H1 (cell line): ENCODE results near the gene POP7. TPM values are rescaled to one million over a fixed set of nuclear protein-coding genes. Genes with fewer than 3 reads are reported as not detected.

ENCODE experiments used
- CTCF ChIA-PET: fragments of 300-600 bp; sonication (Branson Sonifier 250); formaldehyde crosslinking; loops from one replicate; lab custom pipeline; 2021; ENCODE audit not compliant: partially characterized antibody; lab: Charles Lee
- POLR2A ChIA-PET: fragments of 300-600 bp; sonication (Branson Sonifier 250); formaldehyde crosslinking; loops from one replicate; lab custom pipeline; 2021; ENCODE audit warnings: inconsistent platforms; ENCODE audit not compliant: partially characterized antibody; lab: Charles Lee
- DNase-seq, 2 experiments: peaks; one replicate each; pipeline versions ENCODE4 v3.0.0 to v3.0.0-alpha.2; 2010 to 2022; ENCODE audit warnings: low spot score in 2 of 2, low read depth in 1 of 2, mixed read lengths in 1 of 2
- FAIRE-seq: peaks from 2 replicates; lab custom pipeline; 2011; peaks lifted over from hg19 to GRCh38; lab: Jason Lieb, UNC
- H2AFZ ChIP-seq: 2 replicates; pipeline ENCODE4 v1.8.1; 2012; ENCODE audit warnings: low read length, inconsistent platforms
- H2AK5ac ChIP-seq: 2 replicates; pipeline ENCODE4 v1.6.1; 2013; ENCODE audit warnings: low read depth, low read length
- H2BK120ac ChIP-seq: replicated peaks from 2 replicates; pipeline ENCODE3; 2013; ENCODE audit warnings: low read depth, low read length, inconsistent platforms
- H2BK12ac ChIP-seq: 2 replicates; pipeline ENCODE4 v1.6.1; 2013; ENCODE audit warnings: low read depth, low read length
- H2BK15ac ChIP-seq: 2 replicates; pipeline ENCODE4 v1.6.1; 2013; ENCODE audit warnings: low read length
- H2BK20ac ChIP-seq: 2 replicates; pipeline ENCODE4 v1.6.1; 2013; ENCODE audit warnings: low read length
- H2BK5ac ChIP-seq: 2 replicates; pipeline ENCODE4 v1.6.1; 2013; ENCODE audit warnings: low read depth, low read length
- H3K14ac ChIP-seq: 2 replicates; pipeline ENCODE4 v1.6.1; 2013; ENCODE audit warnings: inconsistent platforms; ENCODE audit not compliant: insufficient read length
- H3K18ac ChIP-seq: 2 replicates; pipeline ENCODE4 v1.6.1; 2013; ENCODE audit warnings: low read length; ENCODE audit errors: extremely low read depth
- H3K23ac ChIP-seq: 2 replicates; pipeline ENCODE4 v1.6.1; 2013; ENCODE audit warnings: inconsistent platforms; ENCODE audit not compliant: insufficient read length
- H3K23me2 ChIP-seq: 2 replicates; pipeline ENCODE4 v1.6.1; 2013; ENCODE audit warnings: low read depth, low read length
- H3K27ac ChIP-seq: 2 replicates; pipeline ENCODE4 v1.6.1; 2011; ENCODE audit warnings: low read depth, low read length, inconsistent platforms
- H3K27me3 ChIP-seq, 4 experiments: replicated peaks in 1 of 4; 1 replicate in 1 of 4; 2 replicates in 3 of 4; pipeline versions ENCODE4 v1.6.1 to v1.8.1; 2011 to 2013; ENCODE audit warnings: low read length in 3 of 4, mild to moderate bottlenecking in 3 of 4, inconsistent platforms in 2 of 4, mixed read lengths in 2 of 4, moderate library complexity in 1 of 4; ENCODE audit not compliant: control insufficient read depth in 3 of 4, insufficient read depth in 3 of 4; ENCODE audit errors: extremely low read depth in 1 of 4
- H3K36me3 ChIP-seq, 4 experiments: 2 replicates each; pipeline versions ENCODE4 v1.6.1 to v1.8.1; 2011 to 2013; ENCODE audit warnings: mild to moderate bottlenecking in 4 of 4, low read length in 3 of 4, moderate library complexity in 2 of 4, control low read depth in 1 of 4, inconsistent platforms in 1 of 4; ENCODE audit not compliant: insufficient read depth in 4 of 4, control insufficient read depth in 2 of 4
- H3K4ac ChIP-seq: replicated peaks from 2 replicates; pipeline ENCODE3; 2013; ENCODE audit warnings: low read length, low read depth, mixed read lengths, inconsistent platforms; ENCODE audit not compliant: insufficient read length
- H3K4me1 ChIP-seq, 4 experiments: replicated peaks in 1 of 4; 1 replicate in 1 of 4; 2 replicates in 3 of 4; pipeline versions ENCODE4 v1.6.1 to v1.8.1; 2011 to 2013; ENCODE audit warnings: low read length in 3 of 4, inconsistent platforms in 2 of 4, mixed read lengths in 1 of 4; ENCODE audit not compliant: insufficient read depth in 4 of 4, control insufficient read depth in 3 of 4
- H3K4me2 ChIP-seq, 2 experiments: 2 replicates each; pipeline versions ENCODE4 v1.6.1 to v1.8.1; 2011 to 2013; ENCODE audit warnings: low read depth in 2 of 2, low read length in 2 of 2, control low read depth in 1 of 2, inconsistent platforms in 1 of 2, mild to moderate bottlenecking in 1 of 2; ENCODE audit not compliant: insufficient read depth in 1 of 2
- H3K4me3 ChIP-seq, 4 experiments: fragments of 200-600, 300-600 bp in 1 of 4; sonication (generic), shearing (Covaris generic), sonication (Bioruptor Twin) in 1 of 4; 2 replicates each; pipeline versions ENCODE4 v1.5.1 to v1.8.1; 2011 to 2016; ENCODE audit warnings: low read length in 4 of 4, low read depth in 3 of 4, control low read depth in 2 of 4, inconsistent platforms in 2 of 4, mild to moderate bottlenecking in 2 of 4, mixed read lengths in 1 of 4, moderate library complexity in 1 of 4; ENCODE audit not compliant: insufficient read depth in 2 of 4; ENCODE audit errors: extremely low read depth in 1 of 4
- H3K56ac ChIP-seq: replicated peaks from 2 replicates; pipeline ENCODE3; 2013; ENCODE audit warnings: low read depth, mild to moderate bottlenecking, mixed read lengths, low read length, inconsistent platforms; ENCODE audit not compliant: insufficient read length
- H3K79me1 ChIP-seq: 2 replicates; pipeline ENCODE4 v1.6.1; 2013; ENCODE audit warnings: low read depth, low read length, control low read depth
- H3K79me2 ChIP-seq, 2 experiments: 2 replicates each; pipeline versions ENCODE4 v1.6.1 to v1.8.1; 2012 to 2013; ENCODE audit warnings: low read length in 2 of 2, mild to moderate bottlenecking in 2 of 2, inconsistent platforms in 1 of 2; ENCODE audit not compliant: insufficient read depth in 2 of 2, control insufficient read depth in 1 of 2
- H3K9ac ChIP-seq, 4 experiments: replicated peaks in 1 of 4; 1 replicate in 1 of 4; 2 replicates in 3 of 4; pipeline versions ENCODE4 v1.6.1 to v1.8.1; 2011 to 2013; ENCODE audit warnings: low read depth in 3 of 4, low read length in 3 of 4, control low read depth in 2 of 4, mild to moderate bottlenecking in 2 of 4, moderate library complexity in 2 of 4, inconsistent platforms in 1 of 4; ENCODE audit errors: extremely low read depth in 1 of 4
- H3K9me3 ChIP-seq, 2 experiments: 2 replicates each; pipeline versions ENCODE4 v1.6.1 to v1.8.1; 2012 to 2013; ENCODE audit warnings: mild to moderate bottlenecking in 2 of 2, moderate library complexity in 2 of 2, control low read depth in 1 of 2, inconsistent platforms in 1 of 2, low read depth in 1 of 2, low read length in 1 of 2, mixed read lengths in 1 of 2; ENCODE audit not compliant: insufficient read depth in 2 of 2
- H4K20me1 ChIP-seq, 2 experiments: replicated peaks in 1 of 2; 2 replicates each; pipeline versions ENCODE3 to v1.8.1; 2011 to 2013; ENCODE audit warnings: inconsistent platforms in 2 of 2, low read length in 2 of 2, mild to moderate bottlenecking in 1 of 2; ENCODE audit not compliant: insufficient read depth in 2 of 2, control insufficient read depth in 1 of 2
- H4K5ac ChIP-seq: 2 replicates; pipeline ENCODE4 v1.6.1; 2013; ENCODE audit warnings: low read length, low read depth, mixed read lengths, inconsistent platforms; ENCODE audit not compliant: insufficient read length
- H4K8ac ChIP-seq: 2 replicates; pipeline ENCODE4 v1.8.0; 2013; ENCODE audit warnings: mild to moderate bottlenecking, moderate library complexity, low read length, inconsistent platforms; ENCODE audit not compliant: insufficient read depth; ENCODE audit errors: extremely low read depth
- H4K91ac ChIP-seq: replicated peaks from 2 replicates; pipeline ENCODE3; 2013; ENCODE audit warnings: low read length, mixed read lengths, inconsistent platforms; ENCODE audit not compliant: insufficient read length
- BCL11A ChIP-seq, 2 experiments: IDR thresholded peaks; one replicate each; pipeline ENCODE4 v1.6.1; 2011; ENCODE audit warnings: low read depth in 2 of 2, low read length in 2 of 2, mild to moderate bottlenecking in 2 of 2
- CREB1 ChIP-seq: IDR thresholded peaks from 2 replicates; pipeline ENCODE4 v1.6.1; 2012; ENCODE audit warnings: inconsistent platforms
- FOSL1 ChIP-seq: IDR thresholded peaks from 2 replicates; pipeline ENCODE4 v1.6.1; 2011; ENCODE audit warnings: mild to moderate bottlenecking, low read depth, low read length, moderate library complexity; ENCODE audit not compliant: insufficient read depth
- POLR2A ChIP-seq, 2 experiments: IDR thresholded peaks; 1 replicate in 1 of 2; 2 replicates in 1 of 2; pipeline ENCODE4 v1.6.1; 2011; ENCODE audit warnings: low read depth in 2 of 2, low read length in 2 of 2, mild to moderate bottlenecking in 2 of 2; ENCODE audit errors: control extremely low read depth in 1 of 2
- RFX5 ChIP-seq: IDR thresholded peaks from 2 replicates; pipeline ENCODE4 v1.6.1; 2011; ENCODE audit warnings: low read depth, low read length, improper control_type of control experiment, borderline replicate concordance
- RNF2 ChIP-seq: fragments of 200-900, 300-1000 bp; sonication (generic); IDR thresholded peaks from 2 replicates; pipeline ENCODE4 v1.7.1; 2016; ENCODE audit warnings: borderline replicate concordance, low read depth, mild to moderate bottlenecking, antibody characterized with exemption, low read length; ENCODE audit not compliant: poor library complexity, severe bottlenecking; ENCODE audit errors: missing control alignments
- SP1 ChIP-seq: IDR thresholded peaks from 2 replicates; pipeline ENCODE4 v1.6.1; 2011; ENCODE audit warnings: low read depth, low read length
- SP2 ChIP-seq: IDR thresholded peaks from 2 replicates; pipeline ENCODE4 v1.6.1; 2012; ENCODE audit warnings: mild to moderate bottlenecking, low read length, inconsistent platforms
- TEAD4 ChIP-seq: IDR thresholded peaks from 2 replicates; pipeline ENCODE4 v1.6.1; 2012; ENCODE audit warnings: low read depth, low read length, inconsistent platforms, mixed read lengths
- ZNF274 ChIP-seq: IDR thresholded peaks from 2 replicates; pipeline ENCODE4 v1.7.0; 2012; ENCODE audit warnings: low read length, borderline replicate concordance; ENCODE audit errors: extremely low read depth
- WGBS, 2 experiments: shearing (Covaris generic) in 1 of 2; methylation state at CpG; one replicate each; pipeline versions ENCODE4 v1.1.6 to v1.1.7; 2013 to 2015; ENCODE audit warnings: low lambda C conversion rate in 2 of 2, mixed read lengths in 2 of 2, inconsistent platforms in 1 of 2, low coverage in 1 of 2, missing lambda C conversion rate in 1 of 2; ENCODE audit not compliant: insufficient replicate concordance in 2 of 2, insufficient coverage in 1 of 2, insufficient read length in 1 of 2; ENCODE audit errors: extremely low coverage in 1 of 2, missing lambda C conversion rate in 1 of 2; 5-methylcytosine and 5-hydroxymethylcytosine counted together
- polyA plus RNA-seq, 7 experiments: library from polyadenylated mRNA; depleted of rRNA in 3 of 7; stranded (reverse) in 5 of 7; unstranded in 2 of 7; fragments of >200 nt in 5 of 7; fragments of 200-250 nt in 2 of 7; gene quantifications; 1 replicate in 5 of 7; 2 replicates in 1 of 7; 4 replicates in 1 of 7; pipeline versions ENCODE4 v1.2.1 to v1.2.3, GENCODE V29; 2011 to 2013; ENCODE audit warnings: missing spikeins in 2 of 7, mixed read lengths in 2 of 7
- total RNA-seq: library from RNA; stranded (reverse); fragmentation: NEBNext Ultra II Directional; extraction: Animal tissue kit (Norgen Biotek cat#: 25700); gene quantifications from 2 replicates; pipeline ENCODE4 v1.2.1, GENCODE V29; 2021
- TF ChIP-seq, protein P1 (sequence below): IDR thresholded peaks from 2 replicates; pipeline ENCODE4 v1.6.1; 2012; ENCODE audit warnings: low read length, inconsistent platforms

POP7 gene
- total and polyA plus RNA-seq, 2 of the 8 experiments (the other 6 are each of a cell fraction or from before 2014, with no cell fraction given) = 92.5 to 135 TPM

DNA sequence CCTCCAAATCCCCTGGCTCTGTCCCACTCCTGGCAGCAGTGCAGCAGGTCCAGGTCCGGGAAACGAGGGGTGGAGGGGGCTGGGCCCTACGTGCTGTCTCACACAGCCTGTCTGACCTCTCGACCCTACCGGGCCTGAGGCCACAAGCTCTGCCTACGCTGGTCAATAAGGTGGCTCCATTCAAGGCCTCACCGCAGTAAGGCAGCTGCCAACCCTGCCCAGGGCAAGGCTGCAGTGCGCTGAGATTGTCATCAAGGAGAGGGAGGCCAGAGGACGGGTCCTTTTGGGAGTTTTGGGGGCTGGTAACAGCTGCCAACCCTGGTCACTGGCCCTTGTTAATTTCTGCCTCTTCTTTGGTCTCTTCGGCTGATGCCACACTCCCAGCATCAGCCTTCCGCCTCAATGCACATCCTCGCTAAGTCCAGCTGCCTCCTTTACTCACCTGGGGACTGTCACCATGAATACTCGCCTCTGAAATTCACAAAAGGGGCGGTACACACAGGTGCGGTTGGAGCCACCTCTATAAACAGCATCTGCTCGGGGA, 17.9 kb downstream of the POP7 start:
- H2BK20ac ChIP-seq = no peak overlapping the region
- FAIRE-seq = no peak
- H3K4me1 ChIP-seq = peaks cover 0 to 5% (median 2%) of the 10 kb centered on the region in 4 experiments; a peak in 5 of 7 replicates
- H2AFZ ChIP-seq = no peak overlapping the region
- H2BK120ac ChIP-seq = no peak overlapping the region
- H3K4me2 ChIP-seq = no peak overlapping the region
- H2BK12ac ChIP-seq = no peak overlapping the region
- H4K91ac ChIP-seq = no peak overlapping the region
- H2AK5ac ChIP-seq = no peak overlapping the region
- no peak overlapping the region for H3K23ac ChIP-seq
- H3K23me2 ChIP-seq = peaks cover 8% of the 10 kb centered on the region; the same call in 1 of the 2 replicates
- no peak overlapping the region for H2BK5ac ChIP-seq
- H3K4ac ChIP-seq = no peak overlapping the region
- H3K56ac ChIP-seq = no peak overlapping the region
- WGBS, 2 experiments = 88% methylated on average over 16 of the region's 16 CpGs; no CpG with 5 or more reads in 1 of the 2 experiments
- H3K27ac ChIP-seq = no peak overlapping the region
- H4K8ac ChIP-seq = no peak overlapping the region
- H3K36me3 ChIP-seq = no peaks in the 10 kb centered on the region
- H3K27me3 ChIP-seq = peaks cover 7 to 26% (median 26%) of the 10 kb centered on the region in 4 experiments
- ChIA-PET POLR2A (interaction anchor here (0.7 to 1.6 kb wide), 5 partner anchors 18 to 154 kb away, joined by 3 to 6 read pairs (median 4); partner anchors contain the start of gene POP7), CTCF (interaction anchor here (0.6 to 16.4 kb wide), 10 partner anchors 12 to 254 kb away, joined by 3 to 197 read pairs (median 3); partner anchors contain the start of gene POP7)
- no peak overlapping the region for H2BK15ac ChIP-seq
- H3K79me2 ChIP-seq = no peaks in the 10 kb centered on the region
- H3K18ac ChIP-seq = no peak overlapping the region
- DNase-seq = no peak
- H4K20me1 ChIP-seq = no peaks in the 10 kb centered on the region
- H3K4me3 ChIP-seq = no peak overlapping the region
- no peaks in the 10 kb centered on the region for H3K79me1 ChIP-seq
- no peaks in the 10 kb centered on the region for H3K9me3 ChIP-seq
- H3K14ac ChIP-seq = no peak overlapping the region
- no peak overlapping the region for H3K9ac ChIP-seq
- H4K5ac ChIP-seq = no peak overlapping the region
- TF ChIP-seq, protein P1, sequence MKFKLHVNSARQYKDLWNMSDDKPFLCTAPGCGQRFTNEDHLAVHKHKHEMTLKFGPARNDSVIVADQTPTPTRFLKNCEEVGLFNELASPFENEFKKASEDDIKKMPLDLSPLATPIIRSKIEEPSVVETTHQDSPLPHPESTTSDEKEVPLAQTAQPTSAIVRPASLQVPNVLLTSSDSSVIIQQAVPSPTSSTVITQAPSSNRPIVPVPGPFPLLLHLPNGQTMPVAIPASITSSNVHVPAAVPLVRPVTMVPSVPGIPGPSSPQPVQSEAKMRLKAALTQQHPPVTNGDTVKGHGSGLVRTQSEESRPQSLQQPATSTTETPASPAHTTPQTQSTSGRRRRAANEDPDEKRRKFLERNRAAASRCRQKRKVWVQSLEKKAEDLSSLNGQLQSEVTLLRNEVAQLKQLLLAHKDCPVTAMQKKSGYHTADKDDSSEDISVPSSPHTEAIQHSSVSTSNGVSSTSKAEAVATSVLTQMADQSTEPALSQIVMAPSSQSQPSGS = no peak
- TF ChIP-seq RFX5 (no peak), BCL11A (IDR thresholded peaks at IDR 0.05; ENCODE audit: low read depth in 2 of 2, low read length in 2 of 2) (no peak), TEAD4 (no peak), POLR2A (IDR thresholded peaks at IDR 0.05; ENCODE audit: control extremely low read depth in 1 of 2, low read depth in 2 of 2, low read length in 2 of 2) (no peak), CREB1 (no peak), ZNF274 (no peak), FOSL1 (no peak), SP1 (no peak), SP2 (no peak), RNF2 (no peak)
